GM23338 (cell line): ENCODE measurements around the gene DGKE. TPM values are rescaled to one million over a fixed set of nuclear protein-coding genes. Genes with fewer than 3 reads are reported as not detected.

Experiments
- ATAC-seq: fragments of 200-7000 bp; cut with Tn5 transposase; 3 replicates; pipeline ENCODE4 v1.9.1; 2020
- DNase-seq: peaks from one replicate; pipeline ENCODE4 v3.0.0-alpha.2; 2015; ENCODE audit warnings: low spot score
- H2AFZ ChIP-seq: fragments of 200-600 bp; sonication (generic); 2 replicates; pipeline ENCODE4 v1.8.0; 2016; ENCODE audit warnings: antibody characterized with exemption, mild to moderate bottlenecking, moderate library complexity
- H3F3A ChIP-seq: fragments of 200-600 bp; sonication (generic); replicated peaks from 2 replicates; pipeline ENCODE4 v1.8.0; 2017; ENCODE audit warnings: antibody characterized with exemption, mixed run types, low read depth
- H3K27ac ChIP-seq: fragments of 200-600 bp; sonication (generic); 2 replicates; pipeline ENCODE4 v1.6.1; 2016; ENCODE audit warnings: low read depth
- H3K27me3 ChIP-seq: fragments of 200-600 bp; sonication (generic); 2 replicates; pipeline ENCODE4 v1.8.0; 2016; ENCODE audit warnings: mild to moderate bottlenecking, mixed run types, moderate library complexity; ENCODE audit not compliant: insufficient read depth
- H3K36me3 ChIP-seq: fragments of 200-600 bp; sonication (generic); 2 replicates; pipeline ENCODE4 v1.8.0; 2016; ENCODE audit warnings: mild to moderate bottlenecking; ENCODE audit not compliant: insufficient read depth
- H3K4me1 ChIP-seq: fragments of 200-600 bp; sonication (generic); 2 replicates; pipeline ENCODE4 v1.8.0; 2016; ENCODE audit warnings: mild to moderate bottlenecking, moderate library complexity; ENCODE audit not compliant: insufficient read depth
- H3K4me2 ChIP-seq: fragments of 200-600 bp; sonication (generic); 2 replicates; pipeline ENCODE4 v1.7.1; 2017; ENCODE audit warnings: mixed run types
- H3K4me3 ChIP-seq: fragments of 200-600 bp; sonication (generic); 2 replicates; pipeline ENCODE4 v1.6.1; 2016; ENCODE audit warnings: mixed run types
- H3K79me2 ChIP-seq: fragments of 200-600 bp; sonication (generic); replicated peaks from 2 replicates; pipeline ENCODE4 v1.8.0; 2017; ENCODE audit warnings: mild to moderate bottlenecking; ENCODE audit not compliant: insufficient read depth
- H3K9me2 ChIP-seq: fragments of 200-600 bp; sonication (generic); 2 replicates; pipeline ENCODE4 v1.8.0; 2017; ENCODE audit not compliant: insufficient read depth
- H4K20me1 ChIP-seq: fragments of 200-600 bp; sonication (generic); replicated peaks from 2 replicates; pipeline ENCODE4 v1.8.0; 2017; ENCODE audit warnings: mild to moderate bottlenecking; ENCODE audit not compliant: insufficient read depth
- H3K27ac Mint-ChIP-seq: 2 replicates; pipeline ENCODE4 v1.8.0; 2020; ENCODE audit warnings: inconsistent platforms, mild to moderate bottlenecking, moderate library complexity, mixed read lengths
- H3K27me3 Mint-ChIP-seq: 3 replicates; pipeline ENCODE4 v1.8.0; 2022; ENCODE audit warnings: low read depth, mild to moderate bottlenecking, moderate library complexity, mixed read lengths, inconsistent platforms; ENCODE audit not compliant: insufficient read depth, poor library complexity
- H3K36me3 Mint-ChIP-seq: 3 replicates; pipeline ENCODE4 v1.8.0; 2021; ENCODE audit warnings: low read depth, mild to moderate bottlenecking, inconsistent platforms, moderate library complexity, mixed read lengths
- H3K4me1 Mint-ChIP-seq: 3 replicates; pipeline ENCODE4 v1.8.0; 2020; ENCODE audit warnings: mild to moderate bottlenecking, inconsistent platforms, mixed read lengths
- H3K4me3 Mint-ChIP-seq: 3 replicates; pipeline ENCODE4 v1.8.0; 2021; ENCODE audit warnings: moderate library complexity, mild to moderate bottlenecking, inconsistent platforms, mixed read lengths
- H3K9me3 Mint-ChIP-seq: 3 replicates; pipeline ENCODE4 v1.8.0; 2020; ENCODE audit warnings: moderate library complexity, mild to moderate bottlenecking, inconsistent platforms, mixed read lengths
- CREB1 ChIP-seq: fragments of 250-450 bp; sonication (Bioruptor Pico); IDR thresholded peaks from 2 replicates; pipeline ENCODE4 v1.5.0; 2020; ENCODE audit warnings: low read depth, mild to moderate bottlenecking, moderate library complexity
- CTCF ChIP-seq, 2 experiments: fragments of 200-600 bp in 1 of 2; sonication (generic) in 1 of 2; conservative IDR thresholded peaks; 2 replicates each; pipeline versions ENCODE4 v1.5.1 to v1.6.1; 2016 to 2017; ENCODE audit warnings: antibody characterized with exemption in 2 of 2, low read depth in 2 of 2, mild to moderate bottlenecking in 2 of 2, moderate library complexity in 1 of 2
- ETS1 ChIP-seq: IDR thresholded peaks from 2 replicates; pipeline ENCODE4 v1.6.1; 2016; ENCODE audit warnings: antibody characterized with exemption
- EZH2 ChIP-seq: fragments of 200-600 bp; sonication (generic); IDR thresholded peaks from one replicate; pipeline ENCODE4 v1.8.0; 2017; ENCODE audit warnings: antibody characterized with exemption, mild to moderate bottlenecking, low read depth; ENCODE audit not compliant: unreplicated experiment
- EZH2phosphoT487 ChIP-seq: fragments of 200-600 bp; sonication (generic); IDR thresholded peaks from one replicate; pipeline ENCODE4 v1.8.1; 2018; ENCODE audit warnings: antibody characterized with exemption; ENCODE audit not compliant: unreplicated experiment
- JUNB ChIP-seq: IDR thresholded peaks from one replicate; pipeline ENCODE4 v1.6.1; 2016; ENCODE audit warnings: antibody characterized with exemption; ENCODE audit not compliant: unreplicated experiment
- NANOG ChIP-seq: IDR thresholded peaks from 2 replicates; pipeline ENCODE4 v1.6.1; 2016; ENCODE audit warnings: antibody characterized with exemption, borderline replicate concordance
- POLR2AphosphoS5 ChIP-seq: IDR thresholded peaks from 2 replicates; pipeline ENCODE4 v1.6.1; 2016; ENCODE audit warnings: antibody characterized with exemption, low read depth
- REST ChIP-seq: IDR thresholded peaks from one replicate; pipeline ENCODE4 v1.6.1; 2018; ENCODE audit warnings: antibody characterized with exemption; ENCODE audit not compliant: unreplicated experiment
- STAT1 ChIP-seq: IDR thresholded peaks from one replicate; pipeline ENCODE4 v1.6.1; 2016; ENCODE audit warnings: antibody characterized with exemption; ENCODE audit not compliant: unreplicated experiment
- ZNF114 ChIP-seq: fragments of 250-450 bp; sonication (Bioruptor Pico); IDR thresholded peaks from 2 replicates; pipeline ENCODE4 v1.5.0; 2020; ENCODE audit warnings: mild to moderate bottlenecking, moderate library complexity
- ZNF331 ChIP-seq: fragments of 250-450 bp; sonication (Bioruptor Pico); IDR thresholded peaks from 2 replicates; pipeline ENCODE4 v1.5.0; 2020; ENCODE audit warnings: low read depth, mild to moderate bottlenecking, moderate library complexity
- ZNF462 ChIP-seq: fragments of 250-450 bp; sonication (Bioruptor Pico); IDR thresholded peaks from 2 replicates; pipeline ENCODE4 v1.5.0; 2020; ENCODE audit warnings: mild to moderate bottlenecking, moderate library complexity
- polyA plus RNA-seq: library from polyadenylated mRNA; unstranded; fragments of >200 nt; fragmentation: Nextera tagmentation; extraction: Ambion mirVana; gene quantifications from 2 replicates; pipeline ENCODE4 v1.2.1, GENCODE V29; 2016
- total RNA-seq: library from RNA; depleted of rRNA; stranded (reverse); fragments of >200 nt; shearing (Covaris generic); gene quantifications from 2 replicates; pipeline ENCODE4 v1.2.3, GENCODE V29; 2014

DGKE gene
- total and polyA plus RNA-seq, 2 experiments from 2014 or later = 3.9 to 10.1 TPM

- Histone ChIP-seq H2AFZ (no peak overlapping the region), H3K4me1 (peaks cover 7% of the 10 kb centered on the region), H4K20me1 (no peaks in the 10 kb centered on the region), H3F3A (no peaks in the 10 kb centered on the region), H3K79me2 (no peaks in the 10 kb centered on the region), H3K27me3 (no peaks in the 10 kb centered on the region), H3K4me2 (no peak overlapping the region), H3K9me2 (no peaks in the 10 kb centered on the region), H3K36me3 (peaks cover 11% of the 10 kb centered on the region; the same call in 1 of the 2 replicates), H3K4me3 (no peak overlapping the region), H3K27ac (no peak overlapping the region)
- TF ChIP-seq STAT1 (no peak), CREB1 (no peak), ZNF114 (CRISPR knock-in tag) (no peak), ZNF462 (CRISPR knock-in tag) (no peak), CTCF (conservative IDR thresholded peaks at IDR 0.05; ENCODE audit: low read depth in 2 of 2) (no peak), NANOG (no peak), ETS1 (no peak), POLR2AphosphoS5 (no peak), EZH2phosphoT487 (no peak), EZH2 (no peak), JUNB (no peak), ZNF331 (no peak), REST (no peak)
- peaks cover 34% of the 10 kb centered on the region for H3K36me3 Mint-ChIP-seq
- peaks cover 9% of the 10 kb centered on the region for H3K4me1 Mint-ChIP-seq
- peaks cover 29% of the 10 kb centered on the region for H3K9me3 Mint-ChIP-seq
- no peak for DNase-seq
- no peak for ATAC-seq
- no peak overlapping the region for H3K4me3 Mint-ChIP-seq
- peaks cover 2% of the 10 kb centered on the region for H3K27me3 Mint-ChIP-seq
- no peak overlapping the region for H3K27ac Mint-ChIP-seq
Measured at GRCh38 chr17:56885312-56885657, 51.3 kb downstream of the DGKE start.
